Choroid plexus epithelial cell (primary cell): Measurements from ENCODE around the gene LRRC45.
"Not testable (repeated sequence)": the region's sequence is repeated elsewhere in the genome, so short reads cannot be mapped to it uniquely, and the experiment has no call there.

Experiments used
- DNase-seq: peaks from one replicate; pipeline ENCODE4 v3.0.0-alpha.2; 2010; ENCODE audit warnings: low read depth
- H3K4me3 ChIP-seq: 2 replicates; pipeline ENCODE4 v1.5.1; 2011; ENCODE audit warnings: low read depth, mild to moderate bottlenecking, control low read depth, low read length, moderate library complexity
- TF ChIP-seq, protein P1 (sequence below): conservative IDR thresholded peaks from 2 replicates; pipeline ENCODE4 v1.5.1; 2011; ENCODE audit warnings: low read depth, mild to moderate bottlenecking, control low read depth, inconsistent platforms, low read length, moderate library complexity

Gene LRRC45

DNA sequence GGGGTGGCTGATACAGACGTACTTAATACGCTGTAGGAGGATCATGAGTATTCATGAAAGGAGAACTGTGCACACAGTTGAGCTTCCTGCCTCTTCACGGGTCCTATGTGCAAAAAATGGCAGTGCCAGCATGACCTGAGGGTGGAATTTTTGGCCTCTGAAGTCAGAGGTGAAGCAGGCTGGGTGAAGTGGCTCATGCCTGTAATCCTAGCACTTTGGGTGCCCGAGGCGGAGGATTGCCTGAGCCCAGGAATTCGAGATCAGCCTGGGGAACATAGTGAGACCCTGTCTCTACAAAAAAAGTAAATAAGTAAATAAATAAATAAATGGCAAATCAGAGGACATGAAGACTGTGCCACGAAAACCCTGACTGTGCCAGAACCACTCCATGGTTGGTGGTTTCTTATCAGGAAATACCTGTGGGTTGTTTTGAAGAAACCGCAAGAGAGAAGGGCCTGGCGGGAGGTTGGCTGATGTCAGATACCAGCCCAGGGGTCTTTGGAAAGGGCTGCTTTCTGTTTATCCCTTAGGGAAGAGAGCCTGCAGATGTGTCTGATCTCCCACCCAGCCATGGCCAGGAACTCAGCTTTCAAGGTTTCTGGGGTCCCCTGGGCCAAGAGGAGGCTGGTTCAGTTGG is 42.3 kb upstream of the LRRC45 start:
- TF ChIP-seq, protein P1, sequence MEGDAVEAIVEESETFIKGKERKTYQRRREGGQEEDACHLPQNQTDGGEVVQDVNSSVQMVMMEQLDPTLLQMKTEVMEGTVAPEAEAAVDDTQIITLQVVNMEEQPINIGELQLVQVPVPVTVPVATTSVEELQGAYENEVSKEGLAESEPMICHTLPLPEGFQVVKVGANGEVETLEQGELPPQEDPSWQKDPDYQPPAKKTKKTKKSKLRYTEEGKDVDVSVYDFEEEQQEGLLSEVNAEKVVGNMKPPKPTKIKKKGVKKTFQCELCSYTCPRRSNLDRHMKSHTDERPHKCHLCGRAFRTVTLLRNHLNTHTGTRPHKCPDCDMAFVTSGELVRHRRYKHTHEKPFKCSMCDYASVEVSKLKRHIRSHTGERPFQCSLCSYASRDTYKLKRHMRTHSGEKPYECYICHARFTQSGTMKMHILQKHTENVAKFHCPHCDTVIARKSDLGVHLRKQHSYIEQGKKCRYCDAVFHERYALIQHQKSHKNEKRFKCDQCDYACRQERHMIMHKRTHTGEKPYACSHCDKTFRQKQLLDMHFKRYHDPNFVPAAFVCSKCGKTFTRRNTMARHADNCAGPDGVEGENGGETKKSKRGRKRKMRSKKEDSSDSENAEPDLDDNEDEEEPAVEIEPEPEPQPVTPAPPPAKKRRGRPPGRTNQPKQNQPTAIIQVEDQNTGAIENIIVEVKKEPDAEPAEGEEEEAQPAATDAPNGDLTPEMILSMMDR: no peak
- no peak overlapping the region for H3K4me3 ChIP-seq
- no peak for DNase-seq

DNA sequence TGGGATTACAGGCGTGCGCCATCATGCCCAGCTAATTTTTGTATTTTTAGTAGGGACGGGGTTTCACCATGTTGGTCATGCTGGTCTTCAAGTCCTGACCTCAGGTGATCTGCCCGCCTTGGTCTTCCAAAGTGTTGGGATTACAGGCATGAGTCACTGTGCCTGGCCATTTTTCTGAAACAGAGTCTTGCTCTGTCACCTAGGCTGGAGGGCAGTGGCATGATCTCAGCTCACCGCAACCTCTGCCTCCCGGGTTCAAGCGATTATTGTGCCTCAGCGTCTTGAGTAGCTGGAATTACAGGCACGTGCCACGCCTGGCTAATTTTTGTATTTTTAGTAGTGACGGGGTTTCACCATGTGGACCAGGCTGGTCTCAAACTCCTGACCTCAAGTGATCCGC is 41.6 kb upstream of the LRRC45 start:
- not testable (repeated sequence) for DNase-seq, H3K4me3 ChIP-seq

DNA sequence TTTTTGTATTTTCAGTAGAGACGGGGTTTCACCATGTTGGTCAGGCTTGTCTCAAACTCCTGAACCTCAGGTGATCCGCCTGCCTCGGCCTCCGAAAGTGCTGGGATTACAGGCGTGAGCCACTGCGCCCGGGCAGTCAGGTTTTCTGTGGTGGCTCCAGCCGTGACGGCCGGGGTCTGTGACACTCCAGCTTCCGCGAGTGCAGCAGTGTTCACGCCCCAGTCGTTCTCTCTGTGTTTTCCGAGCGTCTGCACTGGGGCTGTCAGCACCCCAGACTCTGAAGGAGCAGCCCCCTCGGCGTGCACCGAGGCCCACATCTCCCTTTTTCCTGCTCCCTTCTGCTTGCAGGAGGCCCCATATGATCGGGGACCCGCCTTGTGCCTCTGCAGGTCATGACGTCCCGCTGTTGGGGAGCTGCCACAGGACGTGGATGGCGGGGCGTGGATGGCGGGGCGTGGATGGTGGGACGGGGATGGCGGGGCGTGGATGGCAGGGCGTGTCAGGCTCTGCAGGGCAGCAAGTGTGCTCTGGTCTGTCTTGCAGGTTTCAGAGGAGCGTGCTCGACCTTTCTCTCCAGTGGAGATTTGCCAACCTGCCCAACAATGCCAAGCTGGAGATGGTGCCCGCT is 40.0 kb upstream of the LRRC45 start:
- no peak for DNase-seq
- H3K4me3 ChIP-seq: no peak overlapping the region
- TF ChIP-seq, protein P1: no peak

DNA sequence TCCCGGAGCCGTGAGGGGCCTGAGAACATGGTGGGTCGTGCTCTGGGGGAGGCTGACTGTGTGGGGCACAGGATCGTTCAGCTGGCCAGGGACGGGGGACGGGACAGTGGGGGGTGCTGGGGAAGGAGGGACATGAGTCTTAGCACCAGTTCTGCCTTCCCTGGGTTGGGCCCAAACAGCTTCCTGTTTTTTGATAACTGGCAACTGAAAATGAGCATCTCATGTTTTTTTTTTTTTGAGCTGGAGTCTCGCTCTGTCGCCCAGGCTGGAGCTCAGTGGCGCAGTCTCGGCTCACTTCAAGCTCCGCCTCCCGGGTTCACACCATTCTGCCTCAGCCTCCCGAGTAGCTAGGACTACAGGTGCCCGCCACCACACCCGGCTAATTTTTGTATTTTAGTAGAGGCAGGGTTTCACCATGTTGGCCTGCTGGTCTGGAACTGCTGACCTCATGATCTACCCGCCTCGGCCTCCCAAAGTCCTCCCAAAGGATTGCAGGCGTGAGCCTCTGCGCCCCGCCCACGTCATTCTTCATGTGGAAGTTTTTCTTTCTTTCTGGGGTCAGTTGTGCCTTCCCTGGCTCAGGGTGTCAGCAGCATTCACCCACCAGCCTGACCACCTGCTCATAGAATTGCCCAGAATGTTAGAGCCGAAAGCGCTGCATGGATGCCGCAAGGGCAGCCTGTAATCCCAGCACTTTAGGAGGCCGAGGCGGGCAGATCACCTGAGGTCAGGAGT is 39.3 kb upstream of the LRRC45 start:
- no peak overlapping the region for H3K4me3 ChIP-seq
- TF ChIP-seq, protein P1: no peak
- no peak for DNase-seq

DNA sequence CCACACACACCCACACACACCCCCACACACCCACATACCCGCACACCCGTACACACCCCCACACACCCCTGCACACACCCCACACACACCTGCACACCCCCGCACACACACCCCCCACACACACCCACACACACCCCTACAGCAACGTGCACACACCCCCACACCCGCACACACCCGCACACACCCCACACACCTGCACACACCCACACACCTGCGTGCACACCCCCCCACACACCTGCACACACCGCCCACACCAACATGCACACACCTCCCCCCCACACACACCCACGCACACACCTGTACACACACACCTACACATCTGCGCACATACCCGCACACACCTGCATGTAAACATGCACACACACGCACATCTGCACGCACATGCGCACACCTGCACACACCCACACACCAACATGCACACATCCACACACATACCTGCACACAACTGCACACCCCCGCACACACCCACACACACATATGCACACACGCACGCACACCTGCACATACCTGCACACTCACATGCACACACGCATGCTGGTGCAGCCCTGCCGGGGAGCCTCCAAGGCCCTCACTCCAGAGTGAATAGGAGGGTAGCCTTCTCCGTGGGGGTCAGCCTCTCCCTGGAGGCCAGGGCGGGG is 38.2 kb upstream of the LRRC45 start:
- TF ChIP-seq, protein P1: no peak
- no peak overlapping the region for H3K4me3 ChIP-seq
- no peak for DNase-seq

DNA sequence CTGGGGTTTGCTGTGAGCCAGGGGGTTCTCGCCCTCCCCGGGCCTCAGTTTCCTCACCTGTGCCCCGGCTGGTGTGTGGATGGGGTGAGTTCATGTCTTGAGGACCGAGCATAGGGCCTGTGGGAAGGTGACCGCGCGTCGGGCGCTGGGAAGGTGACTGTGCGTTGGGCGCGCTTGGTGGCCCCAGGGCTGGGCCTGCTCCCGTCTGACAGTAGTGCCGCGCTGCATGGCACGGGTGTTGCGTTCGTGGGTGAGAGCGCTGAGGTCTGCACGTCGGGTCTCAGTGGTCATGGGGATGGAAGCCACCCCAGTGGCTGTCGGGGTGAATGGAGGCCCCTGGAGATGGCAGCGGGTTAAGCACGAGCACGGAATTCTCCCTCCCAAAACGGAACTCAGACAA is 36.5 kb upstream of the LRRC45 start:
- TF ChIP-seq, protein P1: no peak
- DNase-seq: no peak
- no peak overlapping the region for H3K4me3 ChIP-seq

DNA sequence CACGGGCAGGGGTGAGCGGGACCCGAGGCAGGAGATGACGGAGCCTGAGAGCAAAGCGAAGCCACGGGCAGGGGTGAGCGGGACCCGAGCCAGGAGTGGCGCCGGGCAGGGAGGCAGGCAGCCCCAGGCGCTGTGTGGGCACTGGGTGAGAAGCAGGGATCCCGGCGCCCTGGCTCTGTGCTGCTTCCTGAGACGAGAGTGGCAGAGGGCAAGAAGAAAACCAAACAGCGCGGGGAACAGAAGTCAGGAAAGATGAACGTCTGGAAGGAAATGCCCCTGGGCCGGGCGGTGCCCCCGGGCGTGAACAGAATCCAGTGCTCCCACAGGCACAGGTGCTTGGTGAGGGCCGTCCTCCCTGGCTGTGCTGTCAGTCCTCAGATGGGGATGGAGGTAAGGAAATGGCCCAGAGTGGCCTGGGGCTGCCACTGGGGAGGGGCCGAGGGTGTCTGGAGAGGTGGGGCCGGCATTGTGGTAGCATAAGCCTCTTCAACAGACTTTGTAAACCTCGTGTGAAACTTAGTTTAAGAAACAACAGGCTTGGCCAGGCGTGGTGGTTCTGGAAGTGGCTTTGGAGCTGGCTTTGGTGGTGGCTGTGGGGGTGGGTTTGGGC is 35.8 kb upstream of the LRRC45 start:
- no peak for DNase-seq
- TF ChIP-seq, protein P1: no peak
- no peak overlapping the region for H3K4me3 ChIP-seq
